Stomach (tissue), 4 donors: Measurements from ENCODE around the gene CD58.

Experiments
- EP300 ChIP-seq: sonication (generic); formaldehyde crosslinking; IDR thresholded peaks from one replicate; pipeline ENCODE4 v1.6.1; 2017; ENCODE audit warnings: antibody characterized with exemption
- POLR2AphosphoS5 ChIP-seq, 3 donors: sonication (generic); formaldehyde crosslinking; IDR thresholded peaks; one replicate each; pipeline ENCODE4 v1.6.1; 2016; ENCODE audit warnings: antibody characterized with exemption in 3 of 3
- TF ChIP-seq, protein P1 (sequence below), 7 experiments: fragments of 450-650 bp in 4 of 7; fragments of 200-600 bp in 3 of 7; sonication (generic) in 3 of 7; IDR thresholded peaks; one replicate each; pipeline ENCODE4 v1.5.1; 2016 to 2019; ENCODE audit warnings: antibody characterized with exemption in 7 of 7, control low read depth in 2 of 7, mild to moderate bottlenecking in 1 of 7

DNA sequence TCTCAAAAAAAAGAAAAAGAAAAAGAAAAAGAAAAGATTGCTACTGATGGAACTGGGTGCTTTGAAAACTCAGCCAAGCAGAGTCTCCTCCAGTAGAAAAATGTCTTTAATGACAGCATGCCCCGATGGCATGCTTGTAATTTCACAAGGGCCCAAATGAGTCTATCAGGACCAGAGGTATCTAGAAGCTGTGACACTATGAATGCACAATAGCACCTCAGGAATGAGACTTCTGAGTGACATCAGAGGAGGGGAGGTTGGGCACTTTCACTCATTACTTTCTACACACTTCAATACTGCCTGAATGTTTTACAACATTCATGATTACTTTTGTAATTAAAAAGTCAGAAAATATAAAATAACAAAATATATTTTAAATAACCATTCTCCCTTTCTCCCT is 15.1 kb upstream of the CD58 start:
- TF ChIP-seq, protein P1, sequence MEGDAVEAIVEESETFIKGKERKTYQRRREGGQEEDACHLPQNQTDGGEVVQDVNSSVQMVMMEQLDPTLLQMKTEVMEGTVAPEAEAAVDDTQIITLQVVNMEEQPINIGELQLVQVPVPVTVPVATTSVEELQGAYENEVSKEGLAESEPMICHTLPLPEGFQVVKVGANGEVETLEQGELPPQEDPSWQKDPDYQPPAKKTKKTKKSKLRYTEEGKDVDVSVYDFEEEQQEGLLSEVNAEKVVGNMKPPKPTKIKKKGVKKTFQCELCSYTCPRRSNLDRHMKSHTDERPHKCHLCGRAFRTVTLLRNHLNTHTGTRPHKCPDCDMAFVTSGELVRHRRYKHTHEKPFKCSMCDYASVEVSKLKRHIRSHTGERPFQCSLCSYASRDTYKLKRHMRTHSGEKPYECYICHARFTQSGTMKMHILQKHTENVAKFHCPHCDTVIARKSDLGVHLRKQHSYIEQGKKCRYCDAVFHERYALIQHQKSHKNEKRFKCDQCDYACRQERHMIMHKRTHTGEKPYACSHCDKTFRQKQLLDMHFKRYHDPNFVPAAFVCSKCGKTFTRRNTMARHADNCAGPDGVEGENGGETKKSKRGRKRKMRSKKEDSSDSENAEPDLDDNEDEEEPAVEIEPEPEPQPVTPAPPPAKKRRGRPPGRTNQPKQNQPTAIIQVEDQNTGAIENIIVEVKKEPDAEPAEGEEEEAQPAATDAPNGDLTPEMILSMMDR (IDR thresholded peaks at IDR 0.05), result no peak
- TF ChIP-seq POLR2AphosphoS5 (IDR thresholded peaks at IDR 0.05) (no peak), EP300 (no peak)
